ENCODE measurements around the gene ATF2. TPM values are rescaled to one million over a fixed set of nuclear protein-coding genes. Genes with fewer than 3 reads are reported as not detected.

ATF2 gene
- total and polyA plus RNA-seq, 2 of the 13 experiments (the other 11 are each of a cell fraction or from before 2014, with no cell fraction given): 91.6 to 95.1 TPM

- TF ChIP-seq, protein P1, sequence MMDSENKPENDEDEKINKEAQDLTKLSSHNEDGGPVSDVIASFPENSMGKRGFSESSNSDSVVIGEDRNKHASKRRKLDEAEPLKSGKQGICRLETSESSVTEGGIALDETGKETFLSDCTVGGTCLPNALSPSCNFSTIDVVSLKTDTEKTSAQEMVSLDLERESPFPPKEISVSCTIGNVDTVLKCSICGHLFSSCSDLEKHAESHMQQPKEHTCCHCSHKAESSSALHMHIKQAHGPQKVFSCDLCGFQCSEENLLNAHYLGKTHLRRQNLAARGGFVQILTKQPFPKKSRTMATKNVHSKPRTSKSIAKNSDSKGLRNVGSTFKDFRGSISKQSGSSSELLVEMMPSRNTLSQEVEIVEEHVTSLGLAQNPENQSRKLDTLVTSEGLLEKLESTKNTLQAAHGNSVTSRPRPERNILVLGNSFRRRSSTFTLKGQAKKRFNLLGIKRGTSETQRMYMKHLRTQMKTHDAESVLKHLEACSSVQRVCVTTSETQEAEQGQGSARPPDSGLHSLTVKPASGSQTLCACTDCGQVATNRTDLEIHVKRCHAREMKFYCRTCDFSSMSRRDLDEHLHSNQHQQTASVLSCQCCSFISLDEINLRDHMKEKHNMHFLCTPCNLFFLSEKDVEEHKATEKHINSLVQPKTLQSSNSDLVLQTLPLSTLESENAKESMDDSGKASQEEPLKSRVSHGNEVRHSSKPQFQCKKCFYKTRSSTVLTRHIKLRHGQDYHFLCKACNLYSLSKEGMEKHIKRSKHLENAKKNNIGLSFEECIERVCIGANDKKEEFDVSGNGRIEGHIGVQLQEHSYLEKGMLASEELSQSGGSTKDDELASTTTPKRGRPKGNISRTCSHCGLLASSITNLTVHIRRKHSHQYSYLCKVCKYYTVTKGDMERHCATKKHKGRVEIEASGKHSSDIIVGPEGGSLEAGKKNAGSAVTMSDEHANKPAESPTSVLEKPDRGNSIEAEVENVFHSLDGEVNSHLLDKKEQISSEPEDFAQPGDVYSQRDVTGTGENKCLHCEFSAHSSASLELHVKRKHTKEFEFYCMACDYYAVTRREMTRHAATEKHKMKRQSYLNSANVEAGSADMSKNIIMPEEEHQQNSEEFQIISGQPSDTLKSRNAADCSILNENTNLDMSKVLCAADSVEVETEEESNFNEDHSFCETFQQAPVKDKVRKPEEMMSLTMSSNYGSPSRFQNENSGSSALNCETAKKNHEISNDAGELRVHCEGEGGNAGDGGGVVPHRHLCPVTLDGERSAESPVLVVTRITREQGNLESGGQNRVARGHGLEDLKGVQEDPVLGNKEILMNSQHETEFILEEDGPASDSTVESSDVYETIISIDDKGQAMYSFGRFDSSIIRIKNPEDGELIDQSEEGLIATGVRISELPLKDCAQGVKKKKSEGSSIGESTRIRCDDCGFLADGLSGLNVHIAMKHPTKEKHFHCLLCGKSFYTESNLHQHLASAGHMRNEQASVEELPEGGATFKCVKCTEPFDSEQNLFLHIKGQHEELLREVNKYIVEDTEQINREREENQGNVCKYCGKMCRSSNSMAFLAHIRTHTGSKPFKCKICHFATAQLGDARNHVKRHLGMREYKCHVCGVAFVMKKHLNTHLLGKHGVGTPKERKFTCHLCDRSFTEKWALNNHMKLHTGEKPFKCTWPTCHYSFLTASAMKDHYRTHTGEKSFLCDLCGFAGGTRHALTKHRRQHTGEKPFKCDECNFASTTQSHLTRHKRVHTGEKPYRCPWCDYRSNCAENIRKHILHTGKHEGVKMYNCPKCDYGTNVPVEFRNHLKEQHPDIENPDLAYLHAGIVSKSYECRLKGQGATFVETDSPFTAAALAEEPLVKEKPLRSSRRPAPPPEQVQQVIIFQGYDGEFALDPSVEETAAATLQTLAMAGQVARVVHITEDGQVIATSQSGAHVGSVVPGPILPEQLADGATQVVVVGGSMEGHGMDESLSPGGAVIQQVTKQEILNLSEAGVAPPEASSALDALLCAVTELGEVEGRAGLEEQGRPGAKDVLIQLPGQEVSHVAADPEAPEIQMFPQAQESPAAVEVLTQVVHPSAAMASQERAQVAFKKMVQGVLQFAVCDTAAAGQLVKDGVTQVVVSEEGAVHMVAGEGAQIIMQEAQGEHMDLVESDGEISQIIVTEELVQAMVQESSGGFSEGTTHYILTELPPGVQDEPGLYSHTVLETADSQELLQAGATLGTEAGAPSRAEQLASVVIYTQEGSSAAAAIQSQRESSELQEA (CRISPR knock-in tag; IDR thresholded peaks at IDR 0.05; ENCODE audit: not compliant biosample characterization): peak; percentile 78
- TF ChIP-seq ZNF670 (CRISPR knock-in tag; IDR thresholded peaks at IDR 0.05; ENCODE audit: borderline replicate concordance) (peak; percentile 96), ISL2 (CRISPR knock-in tag; IDR thresholded peaks at IDR 0.05) (peak; percentile 95), KMT2A (CRISPR knock-in tag; IDR thresholded peaks at IDR 0.05) (peak; percentile 86; the same call in 1 of the 2 replicates), ZNF318 (CRISPR knock-in tag; IDR thresholded peaks at IDR 0.05) (peak; percentile 90; the same call in 1 of the 2 replicates), ZNF296 (CRISPR knock-in tag; conservative IDR thresholded peaks at IDR 0.05) (no peak), THYN1 (CRISPR knock-in tag; IDR thresholded peaks at IDR 0.05; ENCODE audit: borderline replicate concordance, low read depth) (no peak), ZNF788 (CRISPR knock-in tag; IDR thresholded peaks at IDR 0.05; ENCODE audit: borderline replicate concordance) (peak; percentile 99), ZBTB14 (CRISPR knock-in tag; IDR thresholded peaks at IDR 0.05) (no peak), HCFC1 (IDR thresholded peaks at IDR 0.05; ENCODE audit: low read depth, low read length) (no peak)
Observed at GRCh38 chr2:175062787-175063585, 105.0 kb downstream of the ATF2 start (continued).

Data from HepG2 (cell line).